HG03060 (cell line): Measurements from ENCODE around the gene LRCH3.
A peak's percentile ranks its signal among the peaks of the same experiment; 100 is the strongest.

Experiments
- ATAC-seq: cut with Tn5 transposase; IDR thresholded peaks from one replicate; pipeline ENCODE4 v1.9.1; 2021; ENCODE audit warnings: low read depth, moderate number of reproducible peaks; ENCODE audit not compliant: unreplicated experiment

The LRCH3 gene

GRCh38 chr3:197833930-197834715 lies 43.1 kb downstream of the LRCH3 start:
- no peak for ATAC-seq

DNA sequence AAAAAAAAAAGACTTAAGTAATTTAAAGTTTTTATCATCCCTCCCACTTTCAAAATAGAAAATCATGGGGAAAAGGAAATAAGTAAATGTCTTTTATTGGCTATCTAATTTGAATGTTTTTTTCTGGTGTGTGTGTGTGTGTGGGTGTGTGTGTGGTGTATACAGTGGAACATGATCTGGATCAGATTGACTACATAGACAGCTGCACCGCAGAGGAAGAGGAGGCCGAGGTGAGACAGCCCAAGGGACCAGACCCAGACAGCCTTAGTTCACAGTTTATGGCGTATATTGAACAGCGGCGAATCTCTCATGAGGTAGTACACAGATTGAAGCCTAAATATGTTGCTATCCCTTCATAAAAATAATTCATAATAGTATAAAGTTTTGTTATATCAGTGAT lies 44.5 kb downstream of the LRCH3 start:
- no peak for ATAC-seq

DNA sequence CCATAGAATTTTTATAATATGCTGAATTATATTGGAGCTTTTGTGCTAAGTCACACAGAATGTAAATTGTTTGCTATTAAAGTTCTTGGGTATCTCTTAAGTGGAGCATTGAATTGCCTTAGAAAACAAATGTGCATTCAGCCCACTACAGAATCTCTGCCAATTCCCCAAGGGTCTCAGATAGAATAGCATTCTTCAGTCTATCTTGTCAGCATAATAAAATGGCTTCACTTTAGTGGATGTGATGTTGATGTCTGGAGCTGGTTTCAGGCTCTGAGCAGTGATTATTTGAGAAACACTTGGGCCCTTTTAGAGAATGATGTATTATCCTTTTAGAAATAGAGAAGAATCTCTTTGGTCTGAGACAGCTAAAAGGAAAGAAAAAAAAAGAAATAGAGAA lies 45.2 kb downstream of the LRCH3 start:
- ATAC-seq = no peak

GRCh38 chr3:197837282-197837681 lies 46.2 kb downstream of the LRCH3 start:
- ATAC-seq = no peak

DNA sequence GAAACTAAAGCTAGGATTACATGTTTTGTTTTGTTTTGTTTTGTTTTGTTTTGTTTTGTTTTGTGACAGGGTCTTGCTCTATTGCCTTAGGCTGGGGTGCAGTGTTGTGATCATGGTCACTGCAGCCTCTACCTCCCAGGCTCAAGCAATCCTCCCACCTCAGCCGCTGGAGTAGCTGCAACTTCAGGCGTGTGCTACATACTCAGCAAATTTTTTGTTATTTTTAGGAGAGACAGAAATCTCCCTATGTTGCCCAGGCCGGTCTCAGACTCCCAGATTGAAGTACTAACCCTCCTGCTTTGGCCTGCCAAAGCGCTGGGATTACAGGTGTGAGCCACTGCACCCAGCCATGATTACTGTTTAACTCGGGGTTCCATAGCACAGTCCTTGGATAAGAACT lies 50.7 kb downstream of the LRCH3 start:
- no peak for ATAC-seq

DNA sequence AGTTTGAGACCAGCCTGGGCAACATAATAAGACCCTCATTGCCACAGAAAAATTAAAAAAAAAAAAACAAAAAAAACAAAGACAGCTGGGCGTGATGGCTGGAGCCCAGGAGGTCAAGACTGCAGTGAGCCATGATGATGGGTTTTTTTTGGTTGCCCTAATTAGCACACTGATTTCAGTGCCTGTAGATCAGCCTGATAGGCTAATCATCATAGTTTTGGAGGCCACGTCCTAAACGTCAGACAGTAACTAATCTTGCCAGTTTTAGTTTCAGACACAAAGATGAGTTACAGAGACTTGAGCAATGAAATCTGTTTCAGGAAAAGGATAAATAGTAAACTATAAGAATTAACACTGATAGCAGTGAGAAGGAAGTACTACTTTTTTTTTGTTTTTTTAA lies 55.4 kb downstream of the LRCH3 start:
- ATAC-seq = no peak

- ATAC-seq = peak; percentile 71
Measured at GRCh38 chr3:197847866-197848401, 56.9 kb downstream of the LRCH3 start.

GRCh38 chr3:197854596-197855343 lies 63.7 kb downstream of the LRCH3 start:
- ATAC-seq = no peak

DNA sequence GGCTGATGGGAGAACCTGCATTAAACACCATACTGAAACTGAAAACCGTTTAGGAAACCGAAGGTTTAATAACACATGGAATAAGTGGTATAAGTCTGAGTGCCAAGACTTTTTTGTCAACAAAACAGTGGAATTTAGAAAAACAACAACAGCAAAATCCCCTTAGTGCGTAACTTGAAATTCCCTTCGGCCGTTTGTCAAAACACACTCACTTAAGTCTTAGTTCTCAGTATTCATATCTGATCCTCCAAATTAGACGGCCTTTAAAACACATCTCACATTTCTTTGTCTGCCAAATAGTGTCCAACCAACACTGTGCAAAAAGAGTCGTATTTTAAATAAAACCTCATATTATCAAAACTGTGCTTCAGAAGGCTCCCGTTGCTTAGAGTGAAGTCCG lies 64.5 kb downstream of the LRCH3 start:
- no peak for ATAC-seq

DNA sequence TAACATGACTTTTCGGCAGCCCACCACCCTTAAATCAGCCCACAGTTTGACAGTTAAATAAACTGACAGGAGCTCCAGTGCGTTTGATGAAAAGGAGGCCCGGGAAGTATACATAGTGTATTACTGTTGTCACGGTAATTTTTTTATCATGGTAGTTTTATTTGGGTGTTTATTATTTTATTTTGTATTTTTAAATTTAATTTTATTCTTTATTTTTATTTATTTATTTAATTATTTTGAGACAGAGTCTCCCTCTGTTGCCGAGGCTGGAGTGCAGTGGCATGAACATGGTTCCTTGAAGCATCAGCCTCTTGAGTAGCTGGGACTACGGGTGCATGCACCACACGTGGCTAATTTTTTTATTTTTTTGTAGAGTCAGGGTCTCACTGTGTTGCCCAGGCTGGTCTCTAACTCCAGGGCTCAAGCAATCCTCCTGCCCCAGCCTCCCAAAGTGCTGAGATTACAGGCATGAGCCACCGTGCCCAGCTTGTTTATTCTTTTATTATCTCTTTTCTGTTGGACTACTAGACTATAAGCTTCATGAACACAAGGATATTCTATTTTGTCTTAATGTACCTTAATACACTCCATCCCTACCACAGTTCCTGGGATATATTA lies 65.3 kb downstream of the LRCH3 start:
- ATAC-seq = no peak

GRCh38 chr3:197858133-197858532 lies 67.1 kb downstream of the LRCH3 start:
- no peak for ATAC-seq

DNA sequence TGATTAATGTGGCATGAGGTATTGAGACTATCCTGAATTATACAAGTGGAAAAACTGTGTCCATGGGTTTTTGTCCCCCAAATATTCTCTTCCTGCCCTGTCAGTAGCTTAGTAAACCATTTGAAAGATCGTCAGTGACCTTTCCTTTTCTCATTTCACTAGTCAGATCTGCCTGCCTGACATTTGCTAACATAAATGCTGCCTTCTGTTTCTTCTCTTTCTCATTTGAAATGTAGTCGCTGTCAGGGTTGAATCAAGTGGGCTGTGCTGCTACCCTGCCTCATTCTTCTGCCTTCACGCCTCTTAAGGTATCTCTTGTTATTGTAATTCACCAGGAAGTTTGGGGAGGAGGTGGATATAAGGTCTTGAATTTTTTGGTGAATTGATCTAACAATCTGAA lies 67.5 kb downstream of the LRCH3 start:
- no peak for ATAC-seq

- ATAC-seq = no peak
Measured at GRCh38 chr3:197866035-197866434, 75.0 kb downstream of the LRCH3 start.

DNA sequence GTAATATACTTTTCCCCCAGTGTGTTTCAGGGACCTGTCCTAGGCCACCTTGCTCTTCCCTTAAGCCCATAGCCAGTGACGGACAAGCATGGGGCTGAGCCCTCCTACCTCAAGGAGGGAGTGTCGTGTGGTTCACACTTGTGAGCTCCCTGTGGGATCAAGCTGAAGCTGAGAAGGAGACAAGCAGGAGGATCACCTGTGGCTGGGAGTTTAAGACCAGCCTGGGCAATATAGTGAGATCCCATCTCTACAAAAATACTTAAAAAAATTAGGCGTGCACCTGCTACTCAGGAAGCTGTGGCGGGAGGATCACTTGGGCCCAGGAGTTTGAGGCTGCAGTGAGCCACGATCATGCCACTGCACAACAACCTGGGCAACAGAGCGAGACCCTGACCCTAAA lies 82.3 kb downstream of the LRCH3 start:
- no peak for ATAC-seq

DNA sequence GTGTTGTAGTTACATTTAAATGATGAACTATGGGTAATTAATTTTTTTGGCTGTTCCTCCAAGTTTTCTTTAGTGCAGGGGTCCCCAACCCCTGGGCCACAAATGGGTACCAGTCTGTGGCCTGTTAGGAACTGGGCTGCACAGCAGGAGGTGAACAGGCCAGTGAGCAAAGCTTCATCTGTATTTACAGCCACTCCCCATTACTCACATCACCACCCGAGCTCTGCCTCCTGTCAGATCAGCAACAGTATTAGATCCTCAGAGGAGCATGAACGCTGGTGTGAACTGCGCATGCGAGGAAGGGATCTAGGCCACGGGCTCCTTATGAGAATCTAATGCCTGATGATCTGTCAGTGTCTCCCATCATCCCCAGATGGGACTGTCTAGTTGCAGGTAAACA lies 83.0 kb downstream of the LRCH3 start:
- ATAC-seq = no peak

GRCh38 chr3:197874653-197875052 lies 83.6 kb downstream of the LRCH3 start:
- ATAC-seq = no peak

DNA sequence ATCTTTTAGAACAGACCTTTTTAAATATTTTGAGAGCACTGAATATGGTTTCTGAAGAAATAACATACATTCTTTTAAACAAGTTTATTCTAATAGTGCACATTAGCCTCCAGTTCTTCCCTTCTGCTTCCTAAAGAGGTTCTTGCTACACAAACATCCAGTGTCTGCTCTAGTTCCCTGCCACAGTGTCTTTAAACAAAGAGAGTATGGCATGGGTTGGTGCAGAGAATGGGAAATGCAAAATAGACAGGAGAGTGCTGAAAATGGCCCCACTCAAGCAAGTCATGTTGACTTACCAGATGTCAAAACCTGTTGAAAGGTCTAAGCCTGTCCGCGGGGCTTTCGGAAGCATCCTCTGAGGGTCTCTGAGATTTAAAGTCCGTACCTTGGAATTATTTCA lies 86.8 kb downstream of the LRCH3 start:
- ATAC-seq = no peak

- no peak for ATAC-seq
Measured at GRCh38 chr3:197878427-197878826, 87.4 kb downstream of the LRCH3 start.

GRCh38 chr3:197880491-197881269 lies 89.6 kb downstream of the LRCH3 start:
- no peak for ATAC-seq

GRCh38 chr3:197881270-197881969 lies 90.4 kb downstream of the LRCH3 start:
- ATAC-seq = no peak
